A673 (cell line): ENCODE results near the gene NEUROD2.

Experiments used
- EZH2 ChIP-seq: fragments of 200-600 bp; sonication (generic); IDR thresholded peaks from 2 replicates; pipeline ENCODE4 v1.6.1; 2017; ENCODE audit warnings: borderline replicate concordance, low read depth, mild to moderate bottlenecking, mixed read lengths, antibody characterized with exemption, low read length; ENCODE audit not compliant: poor library complexity, severe bottlenecking
- TF ChIP-seq, protein P1 (sequence below): fragments of 300-800, 200-600 bp; sonication (generic); conservative IDR thresholded peaks from 2 replicates; pipeline ENCODE4 v1.5.1; 2017; ENCODE audit warnings: low read depth, mild to moderate bottlenecking, antibody characterized with exemption, low read length, moderate library complexity, mixed read lengths

DNA sequence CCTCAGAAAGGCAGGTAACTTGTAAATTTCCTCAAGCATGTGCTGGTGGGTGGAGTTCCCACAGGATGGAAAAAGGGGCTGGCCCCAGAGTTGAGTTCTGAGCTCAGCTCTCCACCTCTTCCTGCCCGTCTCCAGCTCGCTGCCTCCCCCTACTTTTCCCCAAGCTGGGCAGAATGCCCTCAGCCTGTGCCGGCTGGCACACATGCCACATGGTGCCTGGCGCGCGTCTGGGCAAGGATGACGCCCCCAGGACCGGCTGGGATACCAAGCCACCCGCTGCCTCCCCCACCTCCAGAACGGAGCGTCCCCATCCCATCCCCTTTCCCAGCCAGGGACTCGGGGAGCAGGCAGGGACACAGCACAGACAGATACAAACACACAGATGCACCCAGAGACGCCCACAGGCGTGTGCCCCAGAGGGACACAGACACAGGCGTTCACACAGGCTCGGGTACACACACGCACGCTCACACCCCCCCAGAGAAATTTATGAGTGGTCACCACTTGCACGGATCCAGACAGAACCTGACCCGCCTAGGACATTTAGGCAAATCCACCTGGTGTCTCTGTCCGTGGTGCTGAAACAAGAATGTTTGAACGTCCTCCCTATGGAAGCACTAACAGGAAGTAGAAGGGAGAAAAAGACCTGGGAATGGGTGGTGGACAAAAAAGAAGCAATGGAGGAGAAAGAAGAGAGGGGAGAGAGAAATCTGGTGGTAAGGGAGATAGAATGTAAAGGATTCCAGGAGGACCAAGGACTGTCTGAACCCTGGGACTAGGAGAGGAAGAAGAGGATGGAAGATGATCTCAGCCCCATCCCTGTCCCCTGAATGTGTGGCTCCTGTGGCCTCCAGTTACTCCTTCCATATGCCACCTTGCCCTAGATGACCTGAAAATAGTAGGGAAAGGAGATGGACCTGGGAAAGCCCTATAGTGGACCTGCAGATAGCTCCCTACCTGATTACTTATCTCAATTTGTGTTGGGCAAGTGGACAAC, 15.5 kb downstream of the NEUROD2 start:
- TF ChIP-seq, protein P1, sequence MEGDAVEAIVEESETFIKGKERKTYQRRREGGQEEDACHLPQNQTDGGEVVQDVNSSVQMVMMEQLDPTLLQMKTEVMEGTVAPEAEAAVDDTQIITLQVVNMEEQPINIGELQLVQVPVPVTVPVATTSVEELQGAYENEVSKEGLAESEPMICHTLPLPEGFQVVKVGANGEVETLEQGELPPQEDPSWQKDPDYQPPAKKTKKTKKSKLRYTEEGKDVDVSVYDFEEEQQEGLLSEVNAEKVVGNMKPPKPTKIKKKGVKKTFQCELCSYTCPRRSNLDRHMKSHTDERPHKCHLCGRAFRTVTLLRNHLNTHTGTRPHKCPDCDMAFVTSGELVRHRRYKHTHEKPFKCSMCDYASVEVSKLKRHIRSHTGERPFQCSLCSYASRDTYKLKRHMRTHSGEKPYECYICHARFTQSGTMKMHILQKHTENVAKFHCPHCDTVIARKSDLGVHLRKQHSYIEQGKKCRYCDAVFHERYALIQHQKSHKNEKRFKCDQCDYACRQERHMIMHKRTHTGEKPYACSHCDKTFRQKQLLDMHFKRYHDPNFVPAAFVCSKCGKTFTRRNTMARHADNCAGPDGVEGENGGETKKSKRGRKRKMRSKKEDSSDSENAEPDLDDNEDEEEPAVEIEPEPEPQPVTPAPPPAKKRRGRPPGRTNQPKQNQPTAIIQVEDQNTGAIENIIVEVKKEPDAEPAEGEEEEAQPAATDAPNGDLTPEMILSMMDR: no peak
- no peak for TF ChIP-seq EZH2
